Measurements from ENCODE around the gene PTEN. TPM values are rescaled to one million over a fixed set of nuclear protein-coding genes. Genes with fewer than 3 reads are reported as not detected.

PTEN gene
- total RNA-seq, 4 donors from 2014 or later = 78.6 to 184 (median 129) TPM

DNA sequence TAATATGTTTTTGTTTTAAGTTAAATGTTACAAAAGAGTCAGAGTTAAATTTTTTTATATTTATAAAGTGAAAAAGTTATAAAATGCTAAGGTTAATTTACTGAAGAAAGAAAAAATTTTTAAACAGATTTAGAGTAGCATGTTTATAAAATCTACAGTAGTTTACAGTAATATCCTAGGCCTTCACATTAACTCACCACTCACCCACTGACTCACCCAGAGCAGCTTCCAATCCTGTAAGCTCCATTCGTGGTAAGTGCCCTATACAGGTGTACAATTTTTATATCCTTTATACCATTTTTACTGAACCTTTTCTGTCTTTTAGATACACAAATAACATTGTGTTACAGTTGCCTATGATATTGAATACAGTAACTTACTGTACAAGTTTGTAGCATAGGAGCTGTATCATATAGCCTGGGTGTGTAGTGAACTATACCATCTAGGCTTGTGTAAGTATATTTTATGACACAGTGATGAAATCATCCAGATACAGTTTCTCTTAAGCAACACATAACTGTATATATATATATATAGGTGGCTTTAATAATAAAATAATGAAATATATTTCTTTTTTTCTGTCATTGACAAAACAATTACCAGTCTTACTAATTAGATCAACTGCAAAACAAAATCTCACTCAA, 79.6 kb downstream of the PTEN start:
- Histone ChIP-seq H3K27me3 (no peaks in the 10 kb centered on the region), H3K4me1 (peaks cover 0 to 6% (median 0%) of the 10 kb centered on the region in 4 donors), H3K36me3 (no peaks in the 10 kb centered on the region), H3K9me3 (no peaks in the 10 kb centered on the region), H3K27ac (no peak overlapping the region), H3K4me3 (no peak overlapping the region)
- no peak for TF ChIP-seq POLR2A (IDR thresholded peaks at IDR 0.05)
- TF ChIP-seq POLR2AphosphoS5 (IDR thresholded peaks at IDR 0.05) = no peak
- TF ChIP-seq, protein P1, sequence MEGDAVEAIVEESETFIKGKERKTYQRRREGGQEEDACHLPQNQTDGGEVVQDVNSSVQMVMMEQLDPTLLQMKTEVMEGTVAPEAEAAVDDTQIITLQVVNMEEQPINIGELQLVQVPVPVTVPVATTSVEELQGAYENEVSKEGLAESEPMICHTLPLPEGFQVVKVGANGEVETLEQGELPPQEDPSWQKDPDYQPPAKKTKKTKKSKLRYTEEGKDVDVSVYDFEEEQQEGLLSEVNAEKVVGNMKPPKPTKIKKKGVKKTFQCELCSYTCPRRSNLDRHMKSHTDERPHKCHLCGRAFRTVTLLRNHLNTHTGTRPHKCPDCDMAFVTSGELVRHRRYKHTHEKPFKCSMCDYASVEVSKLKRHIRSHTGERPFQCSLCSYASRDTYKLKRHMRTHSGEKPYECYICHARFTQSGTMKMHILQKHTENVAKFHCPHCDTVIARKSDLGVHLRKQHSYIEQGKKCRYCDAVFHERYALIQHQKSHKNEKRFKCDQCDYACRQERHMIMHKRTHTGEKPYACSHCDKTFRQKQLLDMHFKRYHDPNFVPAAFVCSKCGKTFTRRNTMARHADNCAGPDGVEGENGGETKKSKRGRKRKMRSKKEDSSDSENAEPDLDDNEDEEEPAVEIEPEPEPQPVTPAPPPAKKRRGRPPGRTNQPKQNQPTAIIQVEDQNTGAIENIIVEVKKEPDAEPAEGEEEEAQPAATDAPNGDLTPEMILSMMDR (IDR thresholded peaks at IDR 0.05) = no peak
- TF ChIP-seq EP300 (IDR thresholded peaks at IDR 0.05; ENCODE audit: low read depth) = no peak
- in situ Hi-C loops (cut with MboI; ENCODE audit: low pct_ligation_motif_present in 1 of 4, low pct_unique_long_range_greater_than_20kb in 1 of 4, low sequenced_read_pairs in 3 of 4) (no loop called here), intact Hi-C loops (cut with DNase I; ENCODE audit: low total_unique reads) (no loop called here)
- DNase-seq = no peak
- 60 to 76% methylated on average over 1 of the region's 1 CpG for WGBS, 2 donors (ENCODE audit: low coverage in 1 of 2)

DNA sequence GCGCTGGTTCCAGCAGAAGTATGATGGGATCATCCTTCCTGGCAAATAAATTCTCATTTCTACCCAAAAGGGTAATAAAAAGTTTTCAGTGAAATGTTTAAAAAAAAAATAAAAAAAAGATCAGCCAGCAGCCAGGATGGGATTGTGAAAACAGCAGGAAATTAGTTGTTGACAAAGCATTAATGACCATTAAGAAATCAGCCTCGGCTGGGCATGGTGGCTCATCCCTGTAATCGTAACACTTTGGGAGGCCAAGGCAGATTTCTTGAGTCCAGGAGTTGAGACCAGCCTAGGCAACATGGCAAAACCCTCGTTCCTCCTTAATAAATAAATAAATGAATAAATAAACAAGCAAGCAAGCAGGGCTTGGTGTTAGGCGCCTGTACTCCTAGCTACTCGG, 82.6 kb downstream of the PTEN start:
- no peak for DNase-seq
- H3K27me3 ChIP-seq = no peaks in the 10 kb centered on the region
- H3K4me3 ChIP-seq = no peak overlapping the region
- intact Hi-C loops (cut with DNase I; ENCODE audit: low total_unique reads) (no loop called here), in situ Hi-C loops (cut with MboI; ENCODE audit: low pct_ligation_motif_present in 1 of 4, low pct_unique_long_range_greater_than_20kb in 1 of 4, low sequenced_read_pairs in 3 of 4) (no loop called here)
- H3K4me1 ChIP-seq = no peaks in the 10 kb centered on the region
- TF ChIP-seq, protein P1 (IDR thresholded peaks at IDR 0.05) = no peak
- no peak for TF ChIP-seq EP300 (IDR thresholded peaks at IDR 0.05; ENCODE audit: low read depth)
- no peak for TF ChIP-seq POLR2AphosphoS5 (IDR thresholded peaks at IDR 0.05)
- no peak for TF ChIP-seq POLR2A (IDR thresholded peaks at IDR 0.05)
- H3K27ac ChIP-seq = no peak overlapping the region
- WGBS, 2 donors (ENCODE audit: low coverage in 1 of 2) = 85 to 87% methylated on average over 4 to 6 of the region's 6 CpGs
- H3K36me3 ChIP-seq = no peaks in the 10 kb centered on the region
- no peaks in the 10 kb centered on the region for H3K9me3 ChIP-seq

DNA sequence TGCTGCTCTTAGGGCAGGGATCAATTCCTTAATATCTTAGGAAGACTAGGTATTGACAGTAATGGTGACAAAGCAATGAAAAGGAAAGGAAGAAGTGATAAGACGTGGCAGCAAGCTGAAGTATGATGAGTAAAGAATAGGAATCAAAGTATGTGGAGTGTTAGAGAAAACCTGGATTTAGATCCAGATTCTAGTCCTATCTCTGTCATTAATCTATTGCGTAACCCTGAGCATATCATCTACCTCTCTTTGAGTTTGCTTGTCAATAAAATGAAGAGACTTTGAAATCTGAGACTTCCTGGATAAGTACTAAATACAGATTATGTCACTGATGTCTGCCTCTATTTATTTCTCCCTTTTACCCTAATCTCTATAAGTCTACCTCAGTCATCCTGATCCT, 89.2 kb downstream of the PTEN start:
- no peak overlapping the region for H3K4me3 ChIP-seq
- 44 to 47% methylated on average over 2 of the region's 2 CpGs for WGBS, 2 donors (ENCODE audit: low coverage in 1 of 2)
- no peak overlapping the region for H3K27ac ChIP-seq
- TF ChIP-seq EP300 (IDR thresholded peaks at IDR 0.05; ENCODE audit: low read depth) = no peak
- no peak for TF ChIP-seq POLR2AphosphoS5 (IDR thresholded peaks at IDR 0.05)
- TF ChIP-seq POLR2A (IDR thresholded peaks at IDR 0.05) = no peak
- TF ChIP-seq, protein P1 (IDR thresholded peaks at IDR 0.05) = no peak
- H3K36me3 ChIP-seq = peaks cover 0 to 32% (median 8%) of the 10 kb centered on the region in 4 donors
- H3K4me1 ChIP-seq = peaks cover 0 to 11% (median 7%) of the 10 kb centered on the region in 4 donors
- no peaks in the 10 kb centered on the region for H3K27me3 ChIP-seq
- in situ Hi-C loops (cut with MboI; ENCODE audit: low pct_ligation_motif_present in 1 of 4, low pct_unique_long_range_greater_than_20kb in 1 of 4, low sequenced_read_pairs in 3 of 4) = no loop called here
- no peaks in the 10 kb centered on the region for H3K9me3 ChIP-seq
- DNase-seq = no peak
- intact Hi-C loops (cut with DNase I; ENCODE audit: low total_unique reads) = no loop called here

DNA sequence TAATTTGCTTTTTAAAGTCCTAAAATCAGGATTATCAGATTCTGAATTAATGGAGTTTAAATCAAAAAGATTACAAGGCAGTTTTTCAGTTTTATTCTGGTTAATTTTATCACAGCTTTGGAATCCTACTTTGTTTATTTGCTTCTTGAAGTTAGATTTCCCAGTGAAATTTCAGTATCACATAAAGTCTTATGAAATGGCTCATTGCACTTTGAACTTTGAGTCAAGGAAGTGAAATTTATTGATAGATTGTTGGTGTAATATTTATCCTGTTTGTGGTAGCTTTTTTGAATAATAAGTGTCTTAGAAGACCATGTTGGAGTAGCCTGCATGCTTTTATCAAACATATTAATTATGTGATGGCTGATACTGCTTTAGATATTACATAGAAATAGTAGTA, 92.6 kb downstream of the PTEN start:
- Histone ChIP-seq H3K27ac (peak overlapping the region in 1 of 4 donors; percentile 18), H3K4me1 (peaks cover 0 to 11% (median 7%) of the 10 kb centered on the region in 4 donors), H3K27me3 (no peaks in the 10 kb centered on the region), H3K9me3 (no peaks in the 10 kb centered on the region), H3K4me3 (no peak overlapping the region), H3K36me3 (peaks cover 0 to 56% (median 13%) of the 10 kb centered on the region in 4 donors)
- no peak for DNase-seq
- in situ Hi-C loops (cut with MboI; ENCODE audit: low pct_ligation_motif_present in 1 of 4, low pct_unique_long_range_greater_than_20kb in 1 of 4, low sequenced_read_pairs in 3 of 4) = no loop called here
- TF ChIP-seq POLR2A (IDR thresholded peaks at IDR 0.05) = no peak
- intact Hi-C loops (cut with DNase I; ENCODE audit: low total_unique reads) = no loop called here

DNA sequence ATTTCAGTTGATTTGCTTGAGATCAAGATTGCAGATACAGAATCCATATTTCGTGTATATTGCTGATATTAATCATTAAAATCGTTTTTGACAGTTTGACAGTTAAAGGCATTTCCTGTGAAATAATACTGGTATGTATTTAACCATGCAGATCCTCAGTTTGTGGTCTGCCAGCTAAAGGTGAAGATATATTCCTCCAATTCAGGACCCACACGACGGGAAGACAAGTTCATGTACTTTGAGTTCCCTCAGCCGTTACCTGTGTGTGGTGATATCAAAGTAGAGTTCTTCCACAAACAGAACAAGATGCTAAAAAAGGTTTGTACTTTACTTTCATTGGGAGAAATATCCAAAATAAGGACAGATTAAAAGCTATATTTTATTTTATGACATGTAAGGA, 94.3 kb downstream of the PTEN start:
- WGBS, 2 donors (ENCODE audit: low coverage in 1 of 2) = 79 to 87% methylated on average over 5 of the region's 5 CpGs
- no peaks in the 10 kb centered on the region for H3K9me3 ChIP-seq
- H3K36me3 ChIP-seq = peaks cover 0 to 52% (median 10%) of the 10 kb centered on the region in 4 donors
- no peak for DNase-seq
- intact Hi-C loops (cut with DNase I; ENCODE audit: low total_unique reads) = no loop called here
- in situ Hi-C loops (cut with MboI; ENCODE audit: low pct_ligation_motif_present in 1 of 4, low pct_unique_long_range_greater_than_20kb in 1 of 4, low sequenced_read_pairs in 3 of 4) = no loop called here
- peaks cover 0 to 16% (median 7%) of the 10 kb centered on the region in 4 donors for H3K4me1 ChIP-seq
- H3K27me3 ChIP-seq = no peaks in the 10 kb centered on the region
- no peak overlapping the region for H3K4me3 ChIP-seq
- TF ChIP-seq, protein P1 (IDR thresholded peaks at IDR 0.05) = no peak
- TF ChIP-seq POLR2AphosphoS5 (IDR thresholded peaks at IDR 0.05) = no peak
- TF ChIP-seq EP300 (IDR thresholded peaks at IDR 0.05; ENCODE audit: low read depth) = no peak
- no peak for TF ChIP-seq POLR2A (IDR thresholded peaks at IDR 0.05)
- no peak overlapping the region for H3K27ac ChIP-seq
